HG02759 (cell line): ENCODE results near the gene MTR.
A peak's percentile ranks its signal among the peaks of the same experiment; 100 is the strongest.

ENCODE experiments used
- ATAC-seq: cut with Tn5 transposase; IDR thresholded peaks from one replicate; pipeline ENCODE4 v1.9.1; 2021; ENCODE audit warnings: mild to moderate bottlenecking, moderate library complexity; ENCODE audit not compliant: unreplicated experiment

MTR gene

GRCh38 chr1:236861560-236862218, 66.6 kb downstream of the MTR start:
- no peak for ATAC-seq

- ATAC-seq, result no peak
Observed at GRCh38 chr1:236862219-236862591, 67.1 kb downstream of the MTR start.

- ATAC-seq, result no peak
Observed at GRCh38 chr1:236862615-236863211, 67.6 kb downstream of the MTR start.

GRCh38 chr1:236864211-236864610, 69.1 kb downstream of the MTR start:
- ATAC-seq, result no peak

- ATAC-seq, result no peak
Observed at GRCh38 chr1:236864996-236865817, 70.1 kb downstream of the MTR start.

GRCh38 chr1:236865818-236866155, 70.7 kb downstream of the MTR start:
- no peak for ATAC-seq

GRCh38 chr1:236868625-236869467, 73.8 kb downstream of the MTR start:
- peak; percentile 86 for ATAC-seq

- no peak for ATAC-seq
Observed at GRCh38 chr1:236869911-236870310, 74.8 kb downstream of the MTR start.

- ATAC-seq, result no peak
Observed at GRCh38 chr1:236870721-236871120, 75.6 kb downstream of the MTR start.

GRCh38 chr1:236872075-236872666, 77.1 kb downstream of the MTR start:
- ATAC-seq, result no peak

GRCh38 chr1:236875975-236876374, 80.9 kb downstream of the MTR start:
- no peak for ATAC-seq

GRCh38 chr1:236877661-236878060, 82.6 kb downstream of the MTR start:
- ATAC-seq, result no peak

- no peak for ATAC-seq
Observed at GRCh38 chr1:236880209-236880608, 85.1 kb downstream of the MTR start.

GRCh38 chr1:236882678-236883077, 87.6 kb downstream of the MTR start:
- no peak for ATAC-seq

- no peak for ATAC-seq
Observed at GRCh38 chr1:236886199-236886598, 91.1 kb downstream of the MTR start.

- ATAC-seq, result no peak
Observed at GRCh38 chr1:236887081-236887480, 92.0 kb downstream of the MTR start.

GRCh38 chr1:236888126-236888525, 93.0 kb downstream of the MTR start:
- ATAC-seq, result no peak

GRCh38 chr1:236888903-236889302, 93.8 kb downstream of the MTR start:
- no peak for ATAC-seq

GRCh38 chr1:236890152-236891056, 95.3 kb downstream of the MTR start:
- no peak for ATAC-seq
